NB4 (cell line): ENCODE data around the gene WDFY3.

Experiments
- CTCF ChIP-seq: IDR thresholded peaks from one replicate; pipeline ENCODE4 v1.5.1; 2012; ENCODE audit warnings: low read depth, low read length
- POLR2A ChIP-seq: IDR thresholded peaks from 2 replicates; pipeline ENCODE4 v1.6.1; 2011; ENCODE audit warnings: mild to moderate bottlenecking; ENCODE audit not compliant: insufficient read length; ENCODE audit errors: extremely low read depth

- TF ChIP-seq POLR2A (no peak), CTCF (no peak)
Measured at GRCh38 chr4:84737656-84738055, 228.8 kb downstream of the WDFY3 start.
